NCI-H2081 treated with DMSO at 0.1 percent for 48 hours (cell line): ENCODE results near the gene SPATA18.
"Not testable (repeated sequence)": the region's sequence is repeated elsewhere in the genome, so short reads cannot be mapped to it uniquely, and the experiment has no call there.

Source experiments
- DNase-seq: peaks from one replicate; lab custom pipeline; 2025; lab: John Stamatoyannopoulos, UW

The SPATA18 gene

GRCh38 chr4:52052475-52052780 lies 1.3 kb downstream of the SPATA18 start:
- DNase-seq = no peak

DNA sequence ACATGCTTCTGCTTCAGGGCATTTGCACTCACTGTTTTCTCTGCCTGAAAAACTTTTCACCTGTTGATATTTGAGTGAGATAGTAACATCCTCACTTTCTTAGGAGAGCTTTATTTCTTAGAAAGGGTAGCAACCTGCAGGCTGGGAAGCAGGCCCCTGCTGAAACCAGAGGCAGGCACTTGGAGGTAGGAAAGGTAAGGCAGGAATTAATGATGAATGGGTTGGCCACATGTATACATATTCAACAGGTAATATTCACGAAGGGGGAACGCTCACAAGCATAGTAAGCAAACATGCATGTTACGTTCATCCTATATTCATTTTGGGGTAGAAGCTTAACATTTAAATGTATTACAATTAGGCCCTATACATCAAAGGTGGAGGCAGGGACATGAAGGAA lies 3.1 kb downstream of the SPATA18 start:
- DNase-seq = no peak

GRCh38 chr4:52057196-52057595 lies 6.1 kb downstream of the SPATA18 start:
- DNase-seq = no peak

DNA sequence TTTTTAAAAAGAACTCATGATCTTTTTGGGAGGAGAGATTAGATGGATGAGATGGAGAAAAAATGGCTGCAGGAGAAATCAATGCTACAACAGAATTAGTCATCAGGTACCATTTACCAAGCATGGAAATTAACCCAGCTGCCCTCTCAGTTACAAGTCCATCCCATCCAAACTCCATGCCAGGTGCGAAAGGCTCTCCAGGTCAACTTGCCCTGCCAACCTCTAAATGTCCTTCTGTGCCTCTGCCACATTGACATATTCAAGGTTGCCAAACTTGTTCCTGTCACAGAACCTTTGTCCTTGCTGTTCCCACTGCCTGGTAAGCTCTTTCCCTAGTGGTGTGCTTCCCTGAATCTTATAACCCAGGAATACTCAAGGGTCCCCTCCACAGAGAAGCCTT lies 7.2 kb downstream of the SPATA18 start:
- DNase-seq = no peak

- DNase-seq = no peak
Measured at GRCh38 chr4:52059372-52059771, 8.3 kb downstream of the SPATA18 start.

GRCh38 chr4:52069571-52069970 lies 18.5 kb downstream of the SPATA18 start:
- no peak for DNase-seq

DNA sequence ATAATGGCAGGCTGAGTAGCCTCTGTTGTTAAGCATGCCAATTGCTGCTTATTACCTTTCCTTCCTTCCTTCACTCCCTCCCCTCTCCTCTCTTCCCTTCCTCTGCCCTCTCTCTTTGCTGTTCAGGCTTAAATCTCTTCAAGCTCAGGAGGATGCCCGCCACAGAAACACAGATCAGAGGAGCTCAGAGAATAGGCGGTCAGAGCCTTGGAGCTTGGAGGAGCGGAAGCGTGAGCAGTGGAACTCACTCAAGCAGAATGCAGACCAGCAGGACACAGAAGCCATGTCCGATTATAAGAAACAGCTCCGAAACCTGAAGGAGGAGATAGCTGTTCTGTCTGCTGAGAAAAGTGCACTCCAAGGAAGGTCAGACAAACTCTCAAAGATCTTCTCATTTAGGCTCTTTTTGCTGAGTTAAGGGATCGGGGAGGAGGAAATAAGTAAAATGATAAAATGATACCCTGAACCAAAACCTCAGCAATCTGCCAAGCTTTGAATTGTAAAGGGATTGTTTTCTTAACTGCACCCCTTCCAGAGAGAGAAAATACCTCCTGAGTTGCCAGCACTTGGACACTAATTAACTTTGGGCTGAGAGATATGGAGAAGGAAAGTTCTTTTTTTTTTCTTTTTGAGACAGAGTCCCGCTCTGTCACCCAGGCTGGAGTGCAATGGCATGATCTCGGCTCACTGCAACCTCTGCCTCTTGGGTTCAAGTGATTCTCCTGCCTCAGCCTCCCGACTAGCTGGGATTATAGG lies 20.9 kb downstream of the SPATA18 start:
- no peak for DNase-seq

- DNase-seq = no peak
Measured at GRCh38 chr4:52076731-52077130, 25.6 kb downstream of the SPATA18 start.

GRCh38 chr4:52079659-52080058 lies 28.6 kb downstream of the SPATA18 start:
- DNase-seq = no peak

DNA sequence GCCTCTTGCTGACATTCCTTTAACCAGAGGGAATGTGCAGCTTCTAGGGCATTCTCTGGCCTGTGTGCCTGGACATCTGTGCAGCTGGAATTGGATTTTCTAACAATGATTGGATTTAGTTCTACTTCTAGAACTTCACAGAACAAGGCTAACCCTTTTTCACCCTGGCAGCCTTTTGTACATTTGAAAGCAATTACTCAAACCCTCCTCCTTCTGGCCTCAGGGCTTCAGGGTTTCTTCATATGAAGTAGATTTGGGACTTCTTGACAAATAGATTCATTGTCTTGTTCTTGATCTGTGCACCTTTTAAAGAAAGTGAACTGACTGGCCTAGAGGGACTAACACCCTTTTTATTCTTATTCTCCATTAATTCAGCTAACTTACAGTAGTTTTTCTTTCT lies 30.1 kb downstream of the SPATA18 start:
- DNase-seq = no peak

GRCh38 chr4:52086425-52086824 lies 35.3 kb downstream of the SPATA18 start:
- not testable (repeated sequence) for DNase-seq

DNA sequence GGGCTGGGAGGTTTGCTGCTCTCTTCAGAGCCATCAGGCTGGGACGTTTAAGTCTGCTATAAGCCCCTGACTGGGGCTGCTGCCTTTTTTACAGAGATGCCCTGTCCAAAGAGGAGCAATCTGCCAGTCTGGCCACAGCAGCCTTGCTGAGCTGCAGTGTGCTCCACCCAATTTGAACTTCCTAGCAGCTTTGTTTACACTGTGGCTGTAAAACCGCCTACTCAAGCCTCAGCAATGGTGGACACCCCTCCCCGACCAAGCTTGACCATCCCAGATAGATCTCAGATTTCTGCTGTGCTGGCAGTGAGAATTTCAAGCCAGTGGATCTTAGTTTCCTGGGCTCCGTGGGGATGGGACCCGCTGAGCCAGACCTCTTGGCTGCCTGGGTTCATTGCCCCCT lies 40.7 kb downstream of the SPATA18 start:
- no peak for DNase-seq

- no peak for DNase-seq
Measured at GRCh38 chr4:52093466-52093865, 42.4 kb downstream of the SPATA18 start.

- DNase-seq = no peak
Measured at GRCh38 chr4:52094376-52095145, 43.5 kb downstream of the SPATA18 start.

DNA sequence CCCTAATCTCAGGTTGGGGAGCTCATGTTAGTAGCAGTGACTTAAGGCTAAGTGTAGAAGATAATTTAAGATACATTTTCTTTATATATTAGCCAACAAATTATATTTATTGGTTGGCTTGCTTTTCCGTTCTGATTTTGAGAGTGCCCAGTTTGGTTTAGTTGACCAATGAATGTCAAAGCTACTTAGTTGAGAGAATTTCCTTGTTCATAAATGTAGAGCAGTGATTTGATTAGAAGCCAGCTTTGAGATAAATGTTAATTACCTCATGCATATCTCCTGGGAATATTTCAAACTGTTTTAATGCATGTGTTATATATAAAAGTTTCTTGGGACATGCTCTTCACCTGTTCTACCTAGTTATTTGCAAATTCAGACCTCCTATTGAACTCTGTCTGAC lies 44.3 kb downstream of the SPATA18 start:
- DNase-seq = no peak

GRCh38 chr4:52096048-52096447 lies 44.9 kb downstream of the SPATA18 start:
- no peak for DNase-seq

DNA sequence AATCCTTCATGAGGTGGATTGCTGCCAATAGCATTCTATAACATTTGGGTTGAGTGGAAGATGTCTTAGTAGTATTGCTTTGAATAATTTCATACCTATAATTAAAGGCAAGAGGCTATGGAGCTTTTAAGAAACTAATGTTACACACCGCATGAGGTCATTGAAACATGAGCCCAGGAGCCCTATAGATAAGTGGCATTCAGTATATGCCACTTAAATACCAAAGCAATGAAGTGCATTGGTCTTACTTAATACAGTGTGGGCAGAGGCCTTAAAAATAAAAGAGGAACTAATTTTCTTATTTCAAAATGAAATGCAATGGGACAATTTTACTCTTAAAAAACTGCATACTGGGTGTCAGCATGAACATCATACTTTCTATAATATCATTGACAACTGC lies 47.5 kb downstream of the SPATA18 start:
- DNase-seq = no peak

GRCh38 chr4:52099860-52100461 lies 48.9 kb downstream of the SPATA18 start:
- no peak for DNase-seq

DNA sequence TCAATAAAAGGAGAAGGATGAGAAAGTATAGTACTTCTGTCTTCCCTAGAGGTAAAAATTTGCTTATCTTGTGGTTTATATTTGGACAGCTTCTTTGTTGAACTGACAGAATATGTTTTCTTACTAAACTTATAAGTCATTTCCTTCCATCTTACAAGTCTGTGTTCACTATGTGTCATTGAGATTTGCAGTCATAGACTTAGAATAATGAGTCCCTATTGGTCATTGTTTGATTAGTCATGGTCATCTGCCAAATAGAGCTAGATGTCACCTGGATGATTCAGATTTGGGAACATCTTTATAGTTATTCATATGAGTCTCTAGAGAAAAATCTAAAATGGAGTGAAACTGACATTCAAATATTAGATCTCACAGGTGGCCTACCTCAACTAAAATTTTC lies 51.5 kb downstream of the SPATA18 start:
- no peak for DNase-seq

GRCh38 chr4:52103319-52103718 lies 52.2 kb downstream of the SPATA18 start:
- no peak for DNase-seq

DNA sequence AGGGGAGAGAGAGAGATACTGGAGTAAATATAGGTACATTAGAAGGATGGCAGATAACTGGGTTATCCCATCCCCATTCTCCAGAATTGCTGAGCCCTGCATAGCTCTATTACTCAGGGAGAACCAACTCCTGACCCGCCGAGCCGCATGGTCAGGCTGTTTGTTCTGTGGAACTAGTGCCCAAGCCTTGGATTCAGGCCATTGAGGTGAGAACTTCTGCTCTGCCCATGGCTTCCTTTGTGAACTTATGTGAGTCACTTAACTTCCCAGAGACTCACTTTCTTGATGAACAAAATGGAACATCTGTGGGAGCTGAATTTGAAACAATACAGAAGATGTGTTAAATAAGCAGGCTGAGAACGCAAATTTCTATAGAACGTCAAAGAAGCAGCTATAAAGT lies 54.2 kb downstream of the SPATA18 start:
- no peak for DNase-seq

GRCh38 chr4:52106191-52106590 lies 55.1 kb downstream of the SPATA18 start:
- DNase-seq = no peak

DNA sequence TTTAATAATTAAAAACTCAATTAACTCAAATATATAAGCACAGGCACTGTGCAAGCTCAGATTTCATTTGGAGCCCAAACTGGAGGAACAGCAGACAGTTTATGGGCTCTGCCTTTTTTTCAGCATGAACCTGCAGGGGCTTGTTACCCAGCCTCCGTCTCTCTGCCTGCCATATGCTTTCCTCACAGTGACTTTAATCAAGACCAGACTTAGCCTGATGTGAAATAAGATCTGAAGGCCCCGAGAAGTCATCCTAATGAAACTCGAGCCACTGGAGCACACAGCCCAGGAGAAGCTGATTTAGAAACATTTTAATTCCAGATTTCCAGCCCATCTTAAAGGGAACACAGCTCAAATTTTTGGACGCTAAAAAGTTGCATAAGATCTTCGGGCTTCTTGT lies 55.6 kb downstream of the SPATA18 start:
- no peak for DNase-seq
